HepG2 (cell line): Measurements from ENCODE around the gene DCPS. TPM values are rescaled to one million over a fixed set of nuclear protein-coding genes. Genes with fewer than 3 reads are reported as not detected.
A peak's percentile ranks its signal among the peaks of the same experiment; 100 is the strongest.

Experiments
- BRCA1 ChIP-seq: sonication (generic); formaldehyde crosslinking; IDR thresholded peaks from 2 replicates; pipeline ENCODE4 v1.4.0; 2020; ENCODE audit warnings: missing genetic modification reagents
- GTF2F1 ChIP-seq: fragments of 150-350 bp; IDR thresholded peaks from 2 replicates; pipeline ENCODE4 v1.6.1; 2014; ENCODE audit warnings: low read length
- HNRNPLL ChIP-seq: fragments of 200-400 bp; formaldehyde crosslinking; IDR thresholded peaks from 2 replicates; pipeline ENCODE4 v1.6.1; 2017; ENCODE audit warnings: mild to moderate bottlenecking, low read depth, low read length; ENCODE audit not compliant: poor library complexity, severe bottlenecking
- HOXA3 ChIP-seq: sonication (generic); formaldehyde crosslinking; IDR thresholded peaks from 2 replicates; pipeline ENCODE4 v1.5.0; 2020; ENCODE audit warnings: missing genetic modification reagents
- KLF11 ChIP-seq: IDR thresholded peaks from 2 replicates; pipeline ENCODE4 v1.6.1; 2016; ENCODE audit warnings: missing compliant biosample characterization
- POLR2AphosphoS5 ChIP-seq: IDR thresholded peaks from 2 replicates; pipeline ENCODE4 v1.6.1; 2012; ENCODE audit warnings: low read depth, low read length
- SIX1 ChIP-seq: sonication (generic); formaldehyde crosslinking; IDR thresholded peaks from 2 replicates; pipeline ENCODE4 v1.4.0; 2020; ENCODE audit warnings: missing genetic modification reagents, borderline replicate concordance
- TOPORS ChIP-seq: sonication (generic); formaldehyde crosslinking; IDR thresholded peaks from 2 replicates; pipeline ENCODE4 v1.8.0; 2023; ENCODE audit warnings: mild to moderate bottlenecking, missing genetic modification reagents
- ZFP36L1 ChIP-seq: sonication (generic); formaldehyde crosslinking; IDR thresholded peaks from 2 replicates; pipeline ENCODE4 v1.8.0; 2022; ENCODE audit warnings: mild to moderate bottlenecking, missing genetic modification reagents, moderate library complexity
- ZFX ChIP-seq: sonication (generic); formaldehyde crosslinking; IDR thresholded peaks from 2 replicates; pipeline ENCODE4 v1.4.0; 2020; ENCODE audit warnings: mild to moderate bottlenecking, low read depth, missing genetic modification reagents, moderate library complexity
- ZNF652 ChIP-seq: IDR thresholded peaks from 2 replicates; pipeline ENCODE4 v1.6.1; 2016; ENCODE audit warnings: low read depth, borderline replicate concordance
- ZNF720 ChIP-seq: sonication (generic); formaldehyde crosslinking; IDR thresholded peaks from 2 replicates; pipeline ENCODE4 v1.4.0; 2020; ENCODE audit warnings: missing genetic modification reagents
- polyA plus RNA-seq, 8 experiments: library from polyadenylated mRNA; depleted of rRNA in 3 of 8; stranded (reverse) in 7 of 8; unstranded in 1 of 8; fragments of >200 nt; fragmentation: Illumina TruSeq in 4 of 8; extraction: Trizol in 4 of 8; gene quantifications; 2 replicates each; pipeline versions ENCODE4 v1.2.1 to v1.2.3, GENCODE V29; 2011 to 2016; ENCODE audit warnings: low read depth in 4 of 8, missing spikeins in 1 of 8, mixed read lengths in 1 of 8; ENCODE audit not compliant: insufficient read depth in 1 of 8
- total RNA-seq, 5 experiments: library from RNA; depleted of rRNA; stranded (reverse); fragments of >200 nt; fragmentation: Illumina TruSeq; extraction: Trizol; gene quantifications; 2 replicates each; pipeline ENCODE4 v1.2.3, GENCODE V29; 2016; ENCODE audit warnings: low read depth in 1 of 5
- TF ChIP-seq, protein P1 (sequence below): sonication (generic); formaldehyde crosslinking; IDR thresholded peaks from 2 replicates; pipeline ENCODE4 v1.4.0; 2020; ENCODE audit warnings: missing genetic modification reagents, mild to moderate bottlenecking, borderline replicate concordance
- TF ChIP-seq, protein P2 (sequence below): sonication (generic); formaldehyde crosslinking; IDR thresholded peaks from 2 replicates; pipeline ENCODE4 v1.4.0; 2020; ENCODE audit warnings: mild to moderate bottlenecking, missing genetic modification reagents
- TF ChIP-seq, protein P3 (sequence below): sonication (generic); formaldehyde crosslinking; IDR thresholded peaks from 2 replicates; pipeline ENCODE4 v1.4.0; 2020; ENCODE audit warnings: mild to moderate bottlenecking, missing genetic modification reagents

DCPS gene
- total and polyA plus RNA-seq, 2 of the 13 experiments (the other 11 are each of a cell fraction or from before 2014, with no cell fraction given): 21.9 to 22.5 TPM

DNA sequence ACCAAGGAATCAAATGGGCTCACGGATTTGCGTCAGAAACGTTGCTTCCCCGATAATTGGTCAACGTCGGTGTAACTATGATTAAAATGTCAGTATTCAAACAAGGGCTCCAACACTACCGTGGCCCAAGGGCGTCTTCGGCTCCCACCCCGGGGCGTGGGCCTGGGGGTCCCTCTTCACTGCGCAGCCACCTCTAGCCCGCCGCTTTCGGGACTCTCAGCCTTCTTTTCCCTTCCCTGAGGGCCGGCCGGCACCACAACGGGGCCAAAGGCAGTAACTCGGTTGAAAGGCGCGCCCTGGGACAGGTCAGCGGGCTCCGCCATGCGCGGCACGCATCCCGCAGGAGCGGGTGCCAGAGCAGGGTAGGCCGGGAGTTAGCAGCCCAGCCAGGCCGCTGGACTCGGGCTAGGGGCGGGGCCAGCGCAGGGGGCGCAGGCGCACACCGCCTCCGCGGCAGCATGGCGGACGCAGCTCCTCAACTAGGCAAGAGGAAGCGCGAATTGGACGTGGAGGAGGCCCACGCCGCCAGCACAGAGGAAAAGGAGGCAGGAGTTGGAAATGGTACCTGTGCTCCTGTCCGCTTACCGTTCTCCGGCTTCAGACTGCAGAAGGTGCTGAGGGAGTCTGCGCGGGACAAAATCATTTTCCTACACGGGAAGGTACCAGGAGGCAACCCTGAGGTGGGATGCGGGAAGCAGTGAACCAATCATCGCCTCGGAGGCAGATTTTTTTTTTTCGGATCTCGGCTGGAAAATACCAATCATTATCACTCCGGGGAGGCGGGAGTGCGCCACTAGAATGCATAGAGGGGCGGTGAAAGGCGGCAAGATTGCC lies at the start of gene DCPS (continued):
- TF ChIP-seq, protein P1, sequence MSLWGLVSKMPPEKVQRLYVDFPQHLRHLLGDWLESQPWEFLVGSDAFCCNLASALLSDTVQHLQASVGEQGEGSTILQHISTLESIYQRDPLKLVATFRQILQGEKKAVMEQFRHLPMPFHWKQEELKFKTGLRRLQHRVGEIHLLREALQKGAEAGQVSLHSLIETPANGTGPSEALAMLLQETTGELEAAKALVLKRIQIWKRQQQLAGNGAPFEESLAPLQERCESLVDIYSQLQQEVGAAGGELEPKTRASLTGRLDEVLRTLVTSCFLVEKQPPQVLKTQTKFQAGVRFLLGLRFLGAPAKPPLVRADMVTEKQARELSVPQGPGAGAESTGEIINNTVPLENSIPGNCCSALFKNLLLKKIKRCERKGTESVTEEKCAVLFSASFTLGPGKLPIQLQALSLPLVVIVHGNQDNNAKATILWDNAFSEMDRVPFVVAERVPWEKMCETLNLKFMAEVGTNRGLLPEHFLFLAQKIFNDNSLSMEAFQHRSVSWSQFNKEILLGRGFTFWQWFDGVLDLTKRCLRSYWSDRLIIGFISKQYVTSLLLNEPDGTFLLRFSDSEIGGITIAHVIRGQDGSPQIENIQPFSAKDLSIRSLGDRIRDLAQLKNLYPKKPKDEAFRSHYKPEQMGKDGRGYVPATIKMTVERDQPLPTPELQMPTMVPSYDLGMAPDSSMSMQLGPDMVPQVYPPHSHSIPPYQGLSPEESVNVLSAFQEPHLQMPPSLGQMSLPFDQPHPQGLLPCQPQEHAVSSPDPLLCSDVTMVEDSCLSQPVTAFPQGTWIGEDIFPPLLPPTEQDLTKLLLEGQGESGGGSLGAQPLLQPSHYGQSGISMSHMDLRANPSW (CRISPR knock-in tag): no peak; the same call in 1 of the 2 replicates
- TF ChIP-seq HOXA3: peak; percentile 93
- peak; percentile 92 for TF ChIP-seq POLR2AphosphoS5
- TF ChIP-seq HNRNPLL: peak; percentile 92
- TF ChIP-seq ZFX (CRISPR knock-in tag): peak; percentile 100
- peak; percentile 100 for TF ChIP-seq ZFP36L1 (CRISPR knock-in tag)
- TF ChIP-seq, protein P2, sequence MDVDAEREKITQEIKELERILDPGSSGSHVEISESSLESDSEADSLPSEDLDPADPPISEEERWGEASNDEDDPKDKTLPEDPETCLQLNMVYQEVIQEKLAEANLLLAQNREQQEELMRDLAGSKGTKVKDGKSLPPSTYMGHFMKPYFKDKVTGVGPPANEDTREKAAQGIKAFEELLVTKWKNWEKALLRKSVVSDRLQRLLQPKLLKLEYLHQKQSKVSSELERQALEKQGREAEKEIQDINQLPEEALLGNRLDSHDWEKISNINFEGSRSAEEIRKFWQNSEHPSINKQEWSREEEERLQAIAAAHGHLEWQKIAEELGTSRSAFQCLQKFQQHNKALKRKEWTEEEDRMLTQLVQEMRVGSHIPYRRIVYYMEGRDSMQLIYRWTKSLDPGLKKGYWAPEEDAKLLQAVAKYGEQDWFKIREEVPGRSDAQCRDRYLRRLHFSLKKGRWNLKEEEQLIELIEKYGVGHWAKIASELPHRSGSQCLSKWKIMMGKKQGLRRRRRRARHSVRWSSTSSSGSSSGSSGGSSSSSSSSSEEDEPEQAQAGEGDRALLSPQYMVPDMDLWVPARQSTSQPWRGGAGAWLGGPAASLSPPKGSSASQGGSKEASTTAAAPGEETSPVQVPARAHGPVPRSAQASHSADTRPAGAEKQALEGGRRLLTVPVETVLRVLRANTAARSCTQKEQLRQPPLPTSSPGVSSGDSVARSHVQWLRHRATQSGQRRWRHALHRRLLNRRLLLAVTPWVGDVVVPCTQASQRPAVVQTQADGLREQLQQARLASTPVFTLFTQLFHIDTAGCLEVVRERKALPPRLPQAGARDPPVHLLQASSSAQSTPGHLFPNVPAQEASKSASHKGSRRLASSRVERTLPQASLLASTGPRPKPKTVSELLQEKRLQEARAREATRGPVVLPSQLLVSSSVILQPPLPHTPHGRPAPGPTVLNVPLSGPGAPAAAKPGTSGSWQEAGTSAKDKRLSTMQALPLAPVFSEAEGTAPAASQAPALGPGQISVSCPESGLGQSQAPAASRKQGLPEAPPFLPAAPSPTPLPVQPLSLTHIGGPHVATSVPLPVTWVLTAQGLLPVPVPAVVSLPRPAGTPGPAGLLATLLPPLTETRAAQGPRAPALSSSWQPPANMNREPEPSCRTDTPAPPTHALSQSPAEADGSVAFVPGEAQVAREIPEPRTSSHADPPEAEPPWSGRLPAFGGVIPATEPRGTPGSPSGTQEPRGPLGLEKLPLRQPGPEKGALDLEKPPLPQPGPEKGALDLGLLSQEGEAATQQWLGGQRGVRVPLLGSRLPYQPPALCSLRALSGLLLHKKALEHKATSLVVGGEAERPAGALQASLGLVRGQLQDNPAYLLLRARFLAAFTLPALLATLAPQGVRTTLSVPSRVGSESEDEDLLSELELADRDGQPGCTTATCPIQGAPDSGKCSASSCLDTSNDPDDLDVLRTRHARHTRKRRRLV (CRISPR knock-in tag): no peak
- TF ChIP-seq, protein P3, sequence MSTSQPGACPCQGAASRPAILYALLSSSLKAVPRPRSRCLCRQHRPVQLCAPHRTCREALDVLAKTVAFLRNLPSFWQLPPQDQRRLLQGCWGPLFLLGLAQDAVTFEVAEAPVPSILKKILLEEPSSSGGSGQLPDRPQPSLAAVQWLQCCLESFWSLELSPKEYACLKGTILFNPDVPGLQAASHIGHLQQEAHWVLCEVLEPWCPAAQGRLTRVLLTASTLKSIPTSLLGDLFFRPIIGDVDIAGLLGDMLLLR (CRISPR knock-in tag): peak; percentile 74; the same call in 1 of the 2 replicates
- TF ChIP-seq SIX1: 0 out of 2 replicates have a peak, but pooled peaks have one; percentile 45
- TF ChIP-seq ZNF720 (CRISPR knock-in tag): no peak
- no peak for TF ChIP-seq GTF2F1
- TF ChIP-seq TOPORS (CRISPR knock-in tag): peak; percentile 52; the same call in 1 of the 2 replicates
- TF ChIP-seq KLF11 (CRISPR knock-in tag): peak; percentile 68; the same call in 1 of the 2 replicates
- TF ChIP-seq ZNF652 (CRISPR knock-in tag): no peak
- peak; percentile 64; the same call in 1 of the 2 replicates for TF ChIP-seq BRCA1 (CRISPR knock-in tag)
